GM23338 (cell line): ENCODE data around the gene PTPRN2. TPM values are rescaled to one million over a fixed set of nuclear protein-coding genes. Genes with fewer than 3 reads are reported as not detected.

Experiments used
- ATAC-seq: fragments of 200-7000 bp; cut with Tn5 transposase; 3 replicates; pipeline ENCODE4 v1.9.1; 2020
- DNase-seq: peaks from one replicate; pipeline ENCODE4 v3.0.0-alpha.2; 2015; ENCODE audit warnings: low spot score
- H2AFZ ChIP-seq: fragments of 200-600 bp; sonication (generic); 2 replicates; pipeline ENCODE4 v1.8.0; 2016; ENCODE audit warnings: antibody characterized with exemption, mild to moderate bottlenecking, moderate library complexity
- H3F3A ChIP-seq: fragments of 200-600 bp; sonication (generic); replicated peaks from 2 replicates; pipeline ENCODE4 v1.8.0; 2017; ENCODE audit warnings: antibody characterized with exemption, mixed run types, low read depth
- H3K27ac ChIP-seq: fragments of 200-600 bp; sonication (generic); 2 replicates; pipeline ENCODE4 v1.6.1; 2016; ENCODE audit warnings: low read depth
- H3K27me3 ChIP-seq: fragments of 200-600 bp; sonication (generic); 2 replicates; pipeline ENCODE4 v1.8.0; 2016; ENCODE audit warnings: mild to moderate bottlenecking, mixed run types, moderate library complexity; ENCODE audit not compliant: insufficient read depth
- H3K36me3 ChIP-seq: fragments of 200-600 bp; sonication (generic); 2 replicates; pipeline ENCODE4 v1.8.0; 2016; ENCODE audit warnings: mild to moderate bottlenecking; ENCODE audit not compliant: insufficient read depth
- H3K4me1 ChIP-seq: fragments of 200-600 bp; sonication (generic); 2 replicates; pipeline ENCODE4 v1.8.0; 2016; ENCODE audit warnings: mild to moderate bottlenecking, moderate library complexity; ENCODE audit not compliant: insufficient read depth
- H3K4me2 ChIP-seq: fragments of 200-600 bp; sonication (generic); 2 replicates; pipeline ENCODE4 v1.7.1; 2017; ENCODE audit warnings: mixed run types
- H3K4me3 ChIP-seq: fragments of 200-600 bp; sonication (generic); 2 replicates; pipeline ENCODE4 v1.6.1; 2016; ENCODE audit warnings: mixed run types
- H3K79me2 ChIP-seq: fragments of 200-600 bp; sonication (generic); replicated peaks from 2 replicates; pipeline ENCODE4 v1.8.0; 2017; ENCODE audit warnings: mild to moderate bottlenecking; ENCODE audit not compliant: insufficient read depth
- H3K9me2 ChIP-seq: fragments of 200-600 bp; sonication (generic); 2 replicates; pipeline ENCODE4 v1.8.0; 2017; ENCODE audit not compliant: insufficient read depth
- H4K20me1 ChIP-seq: fragments of 200-600 bp; sonication (generic); replicated peaks from 2 replicates; pipeline ENCODE4 v1.8.0; 2017; ENCODE audit warnings: mild to moderate bottlenecking; ENCODE audit not compliant: insufficient read depth
- H3K27ac Mint-ChIP-seq: 2 replicates; pipeline ENCODE4 v1.8.0; 2020; ENCODE audit warnings: inconsistent platforms, mild to moderate bottlenecking, moderate library complexity, mixed read lengths
- H3K27me3 Mint-ChIP-seq: 3 replicates; pipeline ENCODE4 v1.8.0; 2022; ENCODE audit warnings: low read depth, mild to moderate bottlenecking, moderate library complexity, mixed read lengths, inconsistent platforms; ENCODE audit not compliant: insufficient read depth, poor library complexity
- H3K36me3 Mint-ChIP-seq: 3 replicates; pipeline ENCODE4 v1.8.0; 2021; ENCODE audit warnings: low read depth, mild to moderate bottlenecking, inconsistent platforms, moderate library complexity, mixed read lengths
- H3K4me1 Mint-ChIP-seq: 3 replicates; pipeline ENCODE4 v1.8.0; 2020; ENCODE audit warnings: mild to moderate bottlenecking, inconsistent platforms, mixed read lengths
- H3K4me3 Mint-ChIP-seq: 3 replicates; pipeline ENCODE4 v1.8.0; 2021; ENCODE audit warnings: moderate library complexity, mild to moderate bottlenecking, inconsistent platforms, mixed read lengths
- H3K9me3 Mint-ChIP-seq: 3 replicates; pipeline ENCODE4 v1.8.0; 2020; ENCODE audit warnings: moderate library complexity, mild to moderate bottlenecking, inconsistent platforms, mixed read lengths
- CREB1 ChIP-seq: fragments of 250-450 bp; sonication (Bioruptor Pico); IDR thresholded peaks from 2 replicates; pipeline ENCODE4 v1.5.0; 2020; ENCODE audit warnings: low read depth, mild to moderate bottlenecking, moderate library complexity
- CTCF ChIP-seq, 2 experiments: fragments of 200-600 bp in 1 of 2; sonication (generic) in 1 of 2; conservative IDR thresholded peaks; 2 replicates each; pipeline versions ENCODE4 v1.5.1 to v1.6.1; 2016 to 2017; ENCODE audit warnings: antibody characterized with exemption in 2 of 2, low read depth in 2 of 2, mild to moderate bottlenecking in 2 of 2, moderate library complexity in 1 of 2
- EZH2 ChIP-seq: fragments of 200-600 bp; sonication (generic); IDR thresholded peaks from one replicate; pipeline ENCODE4 v1.8.0; 2017; ENCODE audit warnings: antibody characterized with exemption, mild to moderate bottlenecking, low read depth; ENCODE audit not compliant: unreplicated experiment
- EZH2phosphoT487 ChIP-seq: fragments of 200-600 bp; sonication (generic); IDR thresholded peaks from one replicate; pipeline ENCODE4 v1.8.1; 2018; ENCODE audit warnings: antibody characterized with exemption; ENCODE audit not compliant: unreplicated experiment
- NANOG ChIP-seq: IDR thresholded peaks from 2 replicates; pipeline ENCODE4 v1.6.1; 2016; ENCODE audit warnings: antibody characterized with exemption, borderline replicate concordance
- POLR2AphosphoS5 ChIP-seq: IDR thresholded peaks from 2 replicates; pipeline ENCODE4 v1.6.1; 2016; ENCODE audit warnings: antibody characterized with exemption, low read depth
- STAT1 ChIP-seq: IDR thresholded peaks from one replicate; pipeline ENCODE4 v1.6.1; 2016; ENCODE audit warnings: antibody characterized with exemption; ENCODE audit not compliant: unreplicated experiment
- ZNF114 ChIP-seq: fragments of 250-450 bp; sonication (Bioruptor Pico); IDR thresholded peaks from 2 replicates; pipeline ENCODE4 v1.5.0; 2020; ENCODE audit warnings: mild to moderate bottlenecking, moderate library complexity
- ZNF331 ChIP-seq: fragments of 250-450 bp; sonication (Bioruptor Pico); IDR thresholded peaks from 2 replicates; pipeline ENCODE4 v1.5.0; 2020; ENCODE audit warnings: low read depth, mild to moderate bottlenecking, moderate library complexity
- ZNF462 ChIP-seq: fragments of 250-450 bp; sonication (Bioruptor Pico); IDR thresholded peaks from 2 replicates; pipeline ENCODE4 v1.5.0; 2020; ENCODE audit warnings: mild to moderate bottlenecking, moderate library complexity
- polyA plus RNA-seq: library from polyadenylated mRNA; unstranded; fragments of >200 nt; fragmentation: Nextera tagmentation; extraction: Ambion mirVana; gene quantifications from 2 replicates; pipeline ENCODE4 v1.2.1, GENCODE V29; 2016
- total RNA-seq: library from RNA; depleted of rRNA; stranded (reverse); fragments of >200 nt; shearing (Covaris generic); gene quantifications from 2 replicates; pipeline ENCODE4 v1.2.3, GENCODE V29; 2014
- TF ChIP-seq, protein P1 (sequence below): IDR thresholded peaks from 2 replicates; pipeline ENCODE4 v1.6.1; 2016; ENCODE audit warnings: antibody characterized with exemption
- TF ChIP-seq, protein P2 (sequence below): IDR thresholded peaks from one replicate; pipeline ENCODE4 v1.6.1; 2018; ENCODE audit warnings: antibody characterized with exemption; ENCODE audit not compliant: unreplicated experiment

PTPRN2 gene
- total and polyA plus RNA-seq, 2 experiments from 2014 or later, result 0.87 to 4.0 TPM

- TF ChIP-seq POLR2AphosphoS5 (no peak), NANOG (no peak), ZNF114 (CRISPR knock-in tag) (no peak), ZNF331 (CRISPR knock-in tag) (no peak), STAT1 (no peak)
- TF ChIP-seq, protein P1, sequence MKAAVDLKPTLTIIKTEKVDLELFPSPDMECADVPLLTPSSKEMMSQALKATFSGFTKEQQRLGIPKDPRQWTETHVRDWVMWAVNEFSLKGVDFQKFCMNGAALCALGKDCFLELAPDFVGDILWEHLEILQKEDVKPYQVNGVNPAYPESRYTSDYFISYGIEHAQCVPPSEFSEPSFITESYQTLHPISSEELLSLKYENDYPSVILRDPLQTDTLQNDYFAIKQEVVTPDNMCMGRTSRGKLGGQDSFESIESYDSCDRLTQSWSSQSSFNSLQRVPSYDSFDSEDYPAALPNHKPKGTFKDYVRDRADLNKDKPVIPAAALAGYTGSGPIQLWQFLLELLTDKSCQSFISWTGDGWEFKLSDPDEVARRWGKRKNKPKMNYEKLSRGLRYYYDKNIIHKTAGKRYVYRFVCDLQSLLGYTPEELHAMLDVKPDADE, result no peak
These were observed 913.5 kb downstream of the PTPRN2 start (continued) for GRCh38 chr7:157674027-157674714.

GRCh38 chr7:157673573-157673972, 914.0 kb downstream of the PTPRN2 start:
- Mint-ChIP-seq H3K4me3 (no peak overlapping the region), H3K9me3 (peaks cover 99% of the 10 kb centered on the region), H3K27me3 (peaks cover 21% of the 10 kb centered on the region), H3K4me1 (no peaks in the 10 kb centered on the region), H3K36me3 (peaks cover 51% of the 10 kb centered on the region), H3K27ac (no peak overlapping the region)
- Histone ChIP-seq H4K20me1 (no peaks in the 10 kb centered on the region), H3K4me3 (no peak overlapping the region), H3K4me1 (no peaks in the 10 kb centered on the region), H3K27me3 (peaks cover 2% of the 10 kb centered on the region; the same call in 1 of the 2 replicates), H3F3A (no peaks in the 10 kb centered on the region), H3K27ac (no peak overlapping the region), H3K9me2 (no peaks in the 10 kb centered on the region), H2AFZ (no peak overlapping the region), H3K36me3 (no peaks in the 10 kb centered on the region), H3K79me2 (no peaks in the 10 kb centered on the region), H3K4me2 (no peak overlapping the region)
- ATAC-seq (no peak), DNase-seq (no peak)
- TF ChIP-seq, protein P2, sequence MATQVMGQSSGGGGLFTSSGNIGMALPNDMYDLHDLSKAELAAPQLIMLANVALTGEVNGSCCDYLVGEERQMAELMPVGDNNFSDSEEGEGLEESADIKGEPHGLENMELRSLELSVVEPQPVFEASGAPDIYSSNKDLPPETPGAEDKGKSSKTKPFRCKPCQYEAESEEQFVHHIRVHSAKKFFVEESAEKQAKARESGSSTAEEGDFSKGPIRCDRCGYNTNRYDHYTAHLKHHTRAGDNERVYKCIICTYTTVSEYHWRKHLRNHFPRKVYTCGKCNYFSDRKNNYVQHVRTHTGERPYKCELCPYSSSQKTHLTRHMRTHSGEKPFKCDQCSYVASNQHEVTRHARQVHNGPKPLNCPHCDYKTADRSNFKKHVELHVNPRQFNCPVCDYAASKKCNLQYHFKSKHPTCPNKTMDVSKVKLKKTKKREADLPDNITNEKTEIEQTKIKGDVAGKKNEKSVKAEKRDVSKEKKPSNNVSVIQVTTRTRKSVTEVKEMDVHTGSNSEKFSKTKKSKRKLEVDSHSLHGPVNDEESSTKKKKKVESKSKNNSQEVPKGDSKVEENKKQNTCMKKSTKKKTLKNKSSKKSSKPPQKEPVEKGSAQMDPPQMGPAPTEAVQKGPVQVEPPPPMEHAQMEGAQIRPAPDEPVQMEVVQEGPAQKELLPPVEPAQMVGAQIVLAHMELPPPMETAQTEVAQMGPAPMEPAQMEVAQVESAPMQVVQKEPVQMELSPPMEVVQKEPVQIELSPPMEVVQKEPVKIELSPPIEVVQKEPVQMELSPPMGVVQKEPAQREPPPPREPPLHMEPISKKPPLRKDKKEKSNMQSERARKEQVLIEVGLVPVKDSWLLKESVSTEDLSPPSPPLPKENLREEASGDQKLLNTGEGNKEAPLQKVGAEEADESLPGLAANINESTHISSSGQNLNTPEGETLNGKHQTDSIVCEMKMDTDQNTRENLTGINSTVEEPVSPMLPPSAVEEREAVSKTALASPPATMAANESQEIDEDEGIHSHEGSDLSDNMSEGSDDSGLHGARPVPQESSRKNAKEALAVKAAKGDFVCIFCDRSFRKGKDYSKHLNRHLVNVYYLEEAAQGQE, result no peak
- TF ChIP-seq ZNF462 (CRISPR knock-in tag), result no peak
- TF ChIP-seq EZH2, result no peak
- TF ChIP-seq STAT1, result no peak
- no peak for TF ChIP-seq POLR2AphosphoS5
- no peak for TF ChIP-seq ZNF331 (CRISPR knock-in tag)
- no peak for TF ChIP-seq CREB1 (CRISPR knock-in tag)
- no peak for TF ChIP-seq NANOG
- no peak for TF ChIP-seq EZH2phosphoT487
- TF ChIP-seq ZNF114 (CRISPR knock-in tag), result no peak
- no peak for TF ChIP-seq CTCF (conservative IDR thresholded peaks at IDR 0.05; ENCODE audit: low read depth in 2 of 2)
